Left ventricle myocardium inferior (tissue), 1 donor: ENCODE measurements around the gene CD58. TPM values are rescaled to one million over a fixed set of nuclear protein-coding genes. Genes with fewer than 3 reads are reported as not detected.

Experiments
- DNase-seq: peaks from one replicate; pipeline ENCODE4 v3.0.0-alpha.2; 2020
- H3K27ac ChIP-seq: fragments of 200-600 bp; replicated peaks from 2 replicates; pipeline ENCODE4 v1.8.0; 2021
- H3K27me3 ChIP-seq: fragments of 200-600 bp; 2 replicates; pipeline ENCODE4 v1.8.0; 2021; ENCODE audit warnings: low read depth
- H3K36me3 ChIP-seq: fragments of 200-600 bp; 2 replicates; pipeline ENCODE4 v1.8.0; 2021
- H3K4me1 ChIP-seq: fragments of 200-600 bp; 2 replicates; pipeline ENCODE4 v1.8.0; 2021
- H3K4me3 ChIP-seq: fragments of 200-600 bp; 2 replicates; pipeline ENCODE4 v1.8.0; 2021; ENCODE audit warnings: mild to moderate bottlenecking, moderate library complexity
- H3K9me3 ChIP-seq: fragments of 200-600 bp; replicated peaks from 2 replicates; pipeline ENCODE4 v1.8.0; 2021
- CTCF ChIP-seq: fragments of 200-600 bp; IDR thresholded peaks from 2 replicates; pipeline ENCODE4 v1.8.0; 2021; ENCODE audit warnings: antibody characterized with exemption, mild to moderate bottlenecking, borderline replicate concordance
- intact Hi-C: fragments of 100-400 bp; cut with micrococcal nuclease; formaldehyde crosslinking; loops from one replicate; pipeline ENCODE4 v1.11.0; 2022
- total RNA-seq: library from RNA; stranded (reverse); fragmentation: NEBNext Ultra II Directional; extraction: Animal tissue kit (Norgen Biotek cat#: 25700); gene quantifications from one replicate; pipeline ENCODE4 v1.2.1, GENCODE V29; 2021
- donor health status: DM: no; HTN: yes; CAD: no; lungs with severe emphysema.

The CD58 gene
- total RNA-seq, 1 donor from 2014 or later, result 32.2 TPM

DNA sequence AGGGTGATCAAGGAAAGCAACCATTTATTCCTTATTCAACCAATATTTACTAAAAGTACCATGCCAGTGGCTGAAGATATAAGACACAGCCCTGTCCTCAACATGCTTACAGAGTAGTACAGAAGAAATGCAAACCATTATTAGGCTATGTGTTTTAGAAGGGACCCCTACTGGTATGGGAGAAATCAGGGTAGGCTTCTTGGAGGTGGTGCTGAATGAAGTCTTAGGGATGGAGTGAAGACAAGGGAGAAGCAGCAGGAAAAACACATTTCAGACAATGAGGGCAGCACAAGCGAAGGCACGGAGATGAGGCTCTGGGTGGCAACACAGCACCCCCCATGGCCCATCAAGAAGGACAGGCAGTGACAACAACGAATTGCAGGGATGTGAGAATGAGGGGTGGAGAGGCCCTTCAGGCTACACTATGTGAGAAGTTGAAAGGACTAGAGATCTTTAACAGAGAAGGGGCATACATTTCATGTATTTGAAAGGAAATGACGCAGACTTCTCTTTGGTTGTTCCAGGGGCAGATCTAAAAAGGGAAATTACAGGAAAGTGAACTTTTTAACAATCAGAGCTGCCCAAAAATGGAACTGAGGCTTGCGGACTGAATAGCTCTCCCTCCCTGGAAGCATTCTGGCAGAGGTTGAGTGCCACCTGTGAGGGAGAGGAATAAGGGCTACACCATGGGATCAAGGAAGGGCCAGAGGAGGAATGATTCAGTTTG, 16.8 kb upstream of the CD58 start:
- Histone ChIP-seq H3K27ac (peak overlapping the region; percentile 36), H3K36me3 (peaks cover 9% of the 10 kb centered on the region), H3K9me3 (no peaks in the 10 kb centered on the region), H3K4me1 (peaks cover 12% of the 10 kb centered on the region), H3K27me3 (no peaks in the 10 kb centered on the region), H3K4me3 (no peak overlapping the region)
- intact Hi-C loops, result no loop called here
- no peak for TF ChIP-seq CTCF
- no peak for DNase-seq

GRCh38 chr1:116586741-116587143, 15.9 kb upstream of the CD58 start:
- H3K27me3 ChIP-seq, result no peaks in the 10 kb centered on the region
- H3K27ac ChIP-seq, result no peak overlapping the region
- peaks cover 9% of the 10 kb centered on the region for H3K36me3 ChIP-seq
- no peaks in the 10 kb centered on the region for H3K9me3 ChIP-seq
- TF ChIP-seq CTCF, result no peak
- no peak overlapping the region for H3K4me3 ChIP-seq
- no peak for DNase-seq
- H3K4me1 ChIP-seq, result peaks cover 8% of the 10 kb centered on the region
- intact Hi-C loops, result no loop called here

GRCh38 chr1:116585886-116586285, 15.1 kb upstream of the CD58 start:
- no peak for DNase-seq
- Histone ChIP-seq H3K4me3 (no peak overlapping the region), H3K9me3 (no peaks in the 10 kb centered on the region), H3K27ac (no peak overlapping the region), H3K27me3 (no peaks in the 10 kb centered on the region), H3K36me3 (peaks cover 9% of the 10 kb centered on the region), H3K4me1 (peaks cover 10% of the 10 kb centered on the region)
- no peak for TF ChIP-seq CTCF
- intact Hi-C loops, result no loop called here

GRCh38 chr1:116581323-116581885, 10.6 kb upstream of the CD58 start:
- no peak overlapping the region for H3K4me3 ChIP-seq
- TF ChIP-seq CTCF, result no peak
- intact Hi-C loops, result no loop called here
- DNase-seq, result no peak
- no peaks in the 10 kb centered on the region for H3K27me3 ChIP-seq
- no peak overlapping the region for H3K27ac ChIP-seq
- peaks cover 21% of the 10 kb centered on the region for H3K36me3 ChIP-seq
- peaks cover 26% of the 10 kb centered on the region for H3K4me1 ChIP-seq
- no peaks in the 10 kb centered on the region for H3K9me3 ChIP-seq

GRCh38 chr1:116580446-116581322, 9.9 kb upstream of the CD58 start:
- intact Hi-C loops, result no loop called here
- peaks cover 26% of the 10 kb centered on the region for H3K4me1 ChIP-seq
- H3K36me3 ChIP-seq, result peaks cover 24% of the 10 kb centered on the region
- H3K9me3 ChIP-seq, result no peaks in the 10 kb centered on the region
- no peak for TF ChIP-seq CTCF
- no peak for DNase-seq
- no peaks in the 10 kb centered on the region for H3K27me3 ChIP-seq
- H3K27ac ChIP-seq, result no peak overlapping the region
- no peak overlapping the region for H3K4me3 ChIP-seq
